ENCODE measurements around the gene SERPINA6. TPM values are rescaled to one million over a fixed set of nuclear protein-coding genes. Genes with fewer than 3 reads are reported as not detected.

Gene SERPINA6
- polyA plus RNA-seq, 3 donors: not detected

DNA sequence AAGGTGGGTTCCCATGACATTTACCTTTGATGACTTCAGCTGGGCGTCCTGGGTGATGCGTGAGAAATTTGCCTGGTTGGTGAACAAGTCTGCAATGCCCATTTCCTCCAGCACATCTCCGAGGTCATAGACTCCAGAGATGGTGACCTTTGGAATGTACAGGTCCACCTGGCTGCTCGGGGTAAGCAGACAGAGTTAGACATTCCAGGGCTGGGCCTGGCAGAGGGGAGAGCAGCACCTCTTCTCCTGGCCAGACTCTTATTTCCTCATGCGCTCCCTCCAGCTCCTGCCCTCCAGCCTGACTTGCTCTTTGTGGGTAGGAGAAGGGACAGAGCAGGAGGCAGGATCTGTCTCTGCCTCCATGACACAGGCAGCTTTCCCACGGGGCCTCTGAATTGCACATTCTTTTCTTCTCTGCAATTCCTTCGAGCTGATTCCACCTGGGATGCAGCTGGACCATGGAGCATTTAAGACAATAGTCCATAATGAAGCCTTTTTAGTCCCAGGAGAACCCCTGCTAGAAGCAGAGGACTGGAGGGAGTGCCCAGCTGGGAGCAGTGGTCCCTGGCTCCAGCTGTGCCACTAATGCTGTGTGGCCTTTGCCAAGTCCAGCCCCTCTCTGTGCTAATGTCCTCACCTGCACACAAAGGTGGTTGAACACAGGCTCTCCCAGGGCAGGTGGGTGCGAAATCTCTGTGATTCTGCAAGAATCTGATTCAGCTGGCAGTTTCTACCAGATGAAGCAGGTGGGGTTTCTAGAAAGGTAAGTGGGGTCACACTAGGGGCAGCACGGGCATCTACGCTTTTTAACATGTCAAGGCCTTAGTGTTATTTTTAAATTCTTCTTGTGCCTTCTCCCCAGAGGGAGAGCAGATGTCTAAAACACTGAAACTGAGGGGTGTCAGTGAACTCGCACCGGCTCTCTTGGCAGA is 16.8 kb downstream of the SERPINA6 start:
- no peak for DNase-seq
- intact Hi-C loops (cut with micrococcal nuclease): no loop called here
- H3K4me2 ChIP-seq (replicated peaks; ENCODE audit: extremely low read depth, low read length, poor library complexity, severe bottlenecking): no peak overlapping the region
- Mint-ChIP-seq H3K4me3 (no peak overlapping the region), H3K9me3 (peaks cover 4 to 13% (median 7%) of the 10 kb centered on the region in 7 donors), H3K4me1 (no peaks in the 10 kb centered on the region), H3K27ac (no peak overlapping the region), H3K36me3 (no peaks in the 10 kb centered on the region), H3K27me3 (ENCODE audit: low read depth in 3 of 3) (peaks cover 1 to 5% (median 2%) of the 10 kb centered on the region in 3 donors)
- no peak overlapping the region for H3K9ac ChIP-seq (ENCODE audit: insufficient read depth, low read length, poor library complexity, severe bottlenecking)
- H3K79me2 ChIP-seq (ENCODE audit: insufficient read depth, low read length): no peaks in the 10 kb centered on the region
- no peak overlapping the region for H3K4me3 ChIP-seq (replicated peaks in 1 of 3; ENCODE audit: low read depth in 2 of 3, low read length in 3 of 3)
- H3K9me3 ChIP-seq (replicated peaks in 1 of 2; ENCODE audit: control insufficient read depth in 1 of 2, insufficient read depth in 1 of 2, low read length in 2 of 2): peaks cover 0 to 4% of the 10 kb centered on the region in 2 donors
- WGBS (ENCODE audit: insufficient coverage): 90% methylated on average over 6 of the region's 12 CpGs
- H3K36me3 ChIP-seq (replicated peaks in 1 of 2; ENCODE audit: control insufficient read depth in 1 of 2, insufficient read depth in 2 of 2, low read length in 2 of 2): no peaks in the 10 kb centered on the region
- H2AFZ ChIP-seq (ENCODE audit: insufficient read depth, low read depth, low read length, poor library complexity, severe bottlenecking): no peak overlapping the region
- no peaks in the 10 kb centered on the region for H4K20me1 ChIP-seq (ENCODE audit: insufficient read depth, low read length)
- TF ChIP-seq, protein P1, sequence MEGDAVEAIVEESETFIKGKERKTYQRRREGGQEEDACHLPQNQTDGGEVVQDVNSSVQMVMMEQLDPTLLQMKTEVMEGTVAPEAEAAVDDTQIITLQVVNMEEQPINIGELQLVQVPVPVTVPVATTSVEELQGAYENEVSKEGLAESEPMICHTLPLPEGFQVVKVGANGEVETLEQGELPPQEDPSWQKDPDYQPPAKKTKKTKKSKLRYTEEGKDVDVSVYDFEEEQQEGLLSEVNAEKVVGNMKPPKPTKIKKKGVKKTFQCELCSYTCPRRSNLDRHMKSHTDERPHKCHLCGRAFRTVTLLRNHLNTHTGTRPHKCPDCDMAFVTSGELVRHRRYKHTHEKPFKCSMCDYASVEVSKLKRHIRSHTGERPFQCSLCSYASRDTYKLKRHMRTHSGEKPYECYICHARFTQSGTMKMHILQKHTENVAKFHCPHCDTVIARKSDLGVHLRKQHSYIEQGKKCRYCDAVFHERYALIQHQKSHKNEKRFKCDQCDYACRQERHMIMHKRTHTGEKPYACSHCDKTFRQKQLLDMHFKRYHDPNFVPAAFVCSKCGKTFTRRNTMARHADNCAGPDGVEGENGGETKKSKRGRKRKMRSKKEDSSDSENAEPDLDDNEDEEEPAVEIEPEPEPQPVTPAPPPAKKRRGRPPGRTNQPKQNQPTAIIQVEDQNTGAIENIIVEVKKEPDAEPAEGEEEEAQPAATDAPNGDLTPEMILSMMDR (IDR thresholded peaks at IDR 0.05): no peak
- H3K4me1 ChIP-seq (ENCODE audit: control insufficient read depth in 1 of 2, insufficient read depth in 2 of 2, low read length in 2 of 2): no peaks in the 10 kb centered on the region
- no peak overlapping the region for H3K27ac ChIP-seq (ENCODE audit: low read depth in 1 of 2, low read length in 2 of 2)
- H3K27me3 ChIP-seq (ENCODE audit: control insufficient read depth in 2 of 2, insufficient read depth in 2 of 2, low read length in 2 of 2): no peaks in the 10 kb centered on the region

- no CpG with 5 or more reads among the region's 2 CpGs for WGBS (ENCODE audit: insufficient coverage)
- H2AFZ ChIP-seq (ENCODE audit: insufficient read depth, low read depth, low read length, poor library complexity, severe bottlenecking): no peak overlapping the region
- H3K9ac ChIP-seq (ENCODE audit: insufficient read depth, low read length, poor library complexity, severe bottlenecking): no peak overlapping the region
- Mint-ChIP-seq H3K4me3 (no peak overlapping the region), H3K27ac (no peak overlapping the region), H3K27me3 (ENCODE audit: low read depth in 3 of 3) (peaks cover 1 to 5% (median 3%) of the 10 kb centered on the region in 3 donors), H3K9me3 (peaks cover 6 to 13% (median 9%) of the 10 kb centered on the region in 7 donors), H3K36me3 (no peaks in the 10 kb centered on the region), H3K4me1 (no peaks in the 10 kb centered on the region)
- H4K20me1 ChIP-seq (ENCODE audit: insufficient read depth, low read length): no peaks in the 10 kb centered on the region
- H3K9me3 ChIP-seq (replicated peaks in 1 of 2; ENCODE audit: control insufficient read depth in 1 of 2, insufficient read depth in 1 of 2, low read length in 2 of 2): peaks cover 0 to 4% of the 10 kb centered on the region in 2 donors
- no peak overlapping the region for H3K4me2 ChIP-seq (replicated peaks; ENCODE audit: extremely low read depth, low read length, poor library complexity, severe bottlenecking)
- no peaks in the 10 kb centered on the region for H3K36me3 ChIP-seq (replicated peaks in 1 of 2; ENCODE audit: control insufficient read depth in 1 of 2, insufficient read depth in 2 of 2, low read length in 2 of 2)
- H3K4me3 ChIP-seq (replicated peaks in 1 of 3; ENCODE audit: low read depth in 2 of 3, low read length in 3 of 3): no peak overlapping the region
- DNase-seq: no peak
- TF ChIP-seq, protein P1 (IDR thresholded peaks at IDR 0.05): no peak
- no peaks in the 10 kb centered on the region for H3K27me3 ChIP-seq (ENCODE audit: control insufficient read depth in 2 of 2, insufficient read depth in 2 of 2, low read length in 2 of 2)
- H3K79me2 ChIP-seq (ENCODE audit: insufficient read depth, low read length): no peaks in the 10 kb centered on the region
- intact Hi-C loops (cut with micrococcal nuclease): no loop called here
- no peaks in the 10 kb centered on the region for H3K4me1 ChIP-seq (ENCODE audit: control insufficient read depth in 1 of 2, insufficient read depth in 2 of 2, low read length in 2 of 2)
- no peak overlapping the region for H3K27ac ChIP-seq (ENCODE audit: low read depth in 1 of 2, low read length in 2 of 2)
Observed at GRCh38 chr14:94305620-94306019, 17.5 kb downstream of the SERPINA6 start.

All from CD14-positive monocyte (primary cell).